ENCODE data around the gene NRAP. TPM values are rescaled to one million over a fixed set of nuclear protein-coding genes. Genes with fewer than 3 reads are reported as not detected.

The NRAP gene
- total RNA-seq, 1 donor from 2014 or later, result not detected

DNA sequence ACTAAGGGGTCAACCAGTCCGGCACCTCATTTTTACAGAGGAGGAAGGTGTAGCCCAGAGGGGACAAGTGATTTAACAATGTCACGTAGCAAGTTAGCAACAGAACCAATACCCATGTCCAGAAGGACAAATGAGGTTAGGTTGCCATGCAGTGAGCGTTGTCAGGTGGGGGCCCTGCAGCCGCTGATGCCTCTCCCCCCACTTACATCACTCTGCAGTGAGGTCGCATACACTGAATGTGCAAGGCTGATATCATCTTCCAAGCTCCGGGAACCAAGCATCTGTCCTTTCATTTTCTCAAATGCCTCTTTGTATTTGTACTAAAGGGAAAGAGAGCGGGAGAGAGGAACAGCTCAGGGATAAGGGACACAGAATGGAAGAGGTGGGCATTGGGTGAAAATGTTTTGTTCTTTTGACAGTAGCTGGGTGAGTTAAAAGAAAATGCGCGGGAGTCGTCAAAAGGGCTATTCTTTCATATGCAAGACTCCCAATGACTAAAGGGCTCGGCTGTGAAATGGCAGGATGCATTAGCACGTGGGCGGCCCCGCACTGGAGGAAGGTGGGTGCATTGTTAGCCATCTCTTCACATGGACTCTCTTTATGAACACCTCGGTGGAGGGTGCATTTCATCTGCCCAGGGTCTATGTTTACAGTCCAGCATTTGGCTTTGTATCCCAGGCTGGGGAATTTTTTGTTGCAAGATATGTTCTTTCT lies 49.7 kb downstream of the NRAP start:
- no peaks in the 10 kb centered on the region for H3K36me3 Mint-ChIP-seq (ENCODE audit: low read depth)
- H3K9me3 Mint-ChIP-seq, result no peaks in the 10 kb centered on the region
- no peak for DNase-seq (ENCODE audit: low read depth, low spot score)
- TF ChIP-seq, protein P1, sequence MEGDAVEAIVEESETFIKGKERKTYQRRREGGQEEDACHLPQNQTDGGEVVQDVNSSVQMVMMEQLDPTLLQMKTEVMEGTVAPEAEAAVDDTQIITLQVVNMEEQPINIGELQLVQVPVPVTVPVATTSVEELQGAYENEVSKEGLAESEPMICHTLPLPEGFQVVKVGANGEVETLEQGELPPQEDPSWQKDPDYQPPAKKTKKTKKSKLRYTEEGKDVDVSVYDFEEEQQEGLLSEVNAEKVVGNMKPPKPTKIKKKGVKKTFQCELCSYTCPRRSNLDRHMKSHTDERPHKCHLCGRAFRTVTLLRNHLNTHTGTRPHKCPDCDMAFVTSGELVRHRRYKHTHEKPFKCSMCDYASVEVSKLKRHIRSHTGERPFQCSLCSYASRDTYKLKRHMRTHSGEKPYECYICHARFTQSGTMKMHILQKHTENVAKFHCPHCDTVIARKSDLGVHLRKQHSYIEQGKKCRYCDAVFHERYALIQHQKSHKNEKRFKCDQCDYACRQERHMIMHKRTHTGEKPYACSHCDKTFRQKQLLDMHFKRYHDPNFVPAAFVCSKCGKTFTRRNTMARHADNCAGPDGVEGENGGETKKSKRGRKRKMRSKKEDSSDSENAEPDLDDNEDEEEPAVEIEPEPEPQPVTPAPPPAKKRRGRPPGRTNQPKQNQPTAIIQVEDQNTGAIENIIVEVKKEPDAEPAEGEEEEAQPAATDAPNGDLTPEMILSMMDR (conservative IDR thresholded peaks at IDR 0.05), result no peak
- H3K27me3 Mint-ChIP-seq (ENCODE audit: low read depth), result peaks cover 5% of the 10 kb centered on the region
- peak overlapping the region; percentile 31 for H3K27ac Mint-ChIP-seq (ENCODE audit: unreplicated experiment)
- peak overlapping the region; percentile 14 for H3K4me3 Mint-ChIP-seq
- H3K4me1 Mint-ChIP-seq, result peaks cover 77% of the 10 kb centered on the region

DNA sequence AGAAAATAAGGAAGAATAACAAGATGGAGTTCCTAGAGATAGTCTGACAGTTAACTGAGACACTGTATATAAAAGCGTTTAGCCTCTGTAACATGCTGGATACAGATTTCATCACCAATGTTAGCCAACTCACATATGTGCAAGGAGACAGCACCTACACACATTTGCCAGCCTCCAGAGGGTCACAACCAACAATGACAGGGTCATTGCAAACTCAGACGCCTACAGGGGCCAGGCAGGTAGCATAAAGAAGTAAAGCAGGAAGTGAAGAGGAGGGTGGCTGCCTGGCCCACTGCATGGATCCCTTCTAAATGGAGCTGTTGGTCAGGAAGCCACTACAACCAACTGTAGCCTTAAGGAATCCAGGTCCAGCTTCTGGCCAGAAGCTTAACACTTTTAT lies 50.4 kb downstream of the NRAP start:
- Mint-ChIP-seq H3K36me3 (ENCODE audit: low read depth) (no peaks in the 10 kb centered on the region), H3K27me3 (ENCODE audit: low read depth) (peaks cover 5% of the 10 kb centered on the region), H3K27ac (ENCODE audit: unreplicated experiment) (no peak overlapping the region), H3K9me3 (no peaks in the 10 kb centered on the region), H3K4me1 (peaks cover 80% of the 10 kb centered on the region), H3K4me3 (no peak overlapping the region)
- TF ChIP-seq, protein P1 (conservative IDR thresholded peaks at IDR 0.05), result no peak
- DNase-seq (ENCODE audit: low read depth, low spot score), result no peak

DNA sequence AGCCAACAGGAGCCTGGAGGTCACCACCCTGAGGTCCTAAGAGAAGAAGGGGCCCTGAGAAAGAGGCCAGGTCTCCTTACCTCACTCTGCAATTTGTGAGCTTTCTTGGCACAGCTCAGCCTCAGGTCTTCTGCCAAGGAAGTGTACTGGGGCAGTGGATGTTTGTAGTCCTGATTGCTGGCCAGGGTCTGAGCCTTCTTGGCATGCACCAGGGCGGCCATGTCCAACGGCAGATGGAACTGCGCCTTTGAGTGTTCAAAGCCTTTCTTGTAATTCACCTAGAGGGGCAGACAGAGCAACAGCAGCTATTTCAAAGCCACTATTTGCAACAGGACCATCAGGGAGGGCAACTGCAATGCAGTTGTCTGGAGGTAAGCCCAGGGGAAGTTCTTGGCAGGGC lies 51.7 kb downstream of the NRAP start:
- H3K4me1 Mint-ChIP-seq, result peaks cover 83% of the 10 kb centered on the region
- no peak for DNase-seq (ENCODE audit: low read depth, low spot score)
- H3K27ac Mint-ChIP-seq (ENCODE audit: unreplicated experiment), result no peak overlapping the region
- no peaks in the 10 kb centered on the region for H3K9me3 Mint-ChIP-seq
- H3K27me3 Mint-ChIP-seq (ENCODE audit: low read depth), result no peaks in the 10 kb centered on the region
- H3K4me3 Mint-ChIP-seq, result no peak overlapping the region
- no peaks in the 10 kb centered on the region for H3K36me3 Mint-ChIP-seq (ENCODE audit: low read depth)
- TF ChIP-seq, protein P1 (conservative IDR thresholded peaks at IDR 0.05), result no peak

DNA sequence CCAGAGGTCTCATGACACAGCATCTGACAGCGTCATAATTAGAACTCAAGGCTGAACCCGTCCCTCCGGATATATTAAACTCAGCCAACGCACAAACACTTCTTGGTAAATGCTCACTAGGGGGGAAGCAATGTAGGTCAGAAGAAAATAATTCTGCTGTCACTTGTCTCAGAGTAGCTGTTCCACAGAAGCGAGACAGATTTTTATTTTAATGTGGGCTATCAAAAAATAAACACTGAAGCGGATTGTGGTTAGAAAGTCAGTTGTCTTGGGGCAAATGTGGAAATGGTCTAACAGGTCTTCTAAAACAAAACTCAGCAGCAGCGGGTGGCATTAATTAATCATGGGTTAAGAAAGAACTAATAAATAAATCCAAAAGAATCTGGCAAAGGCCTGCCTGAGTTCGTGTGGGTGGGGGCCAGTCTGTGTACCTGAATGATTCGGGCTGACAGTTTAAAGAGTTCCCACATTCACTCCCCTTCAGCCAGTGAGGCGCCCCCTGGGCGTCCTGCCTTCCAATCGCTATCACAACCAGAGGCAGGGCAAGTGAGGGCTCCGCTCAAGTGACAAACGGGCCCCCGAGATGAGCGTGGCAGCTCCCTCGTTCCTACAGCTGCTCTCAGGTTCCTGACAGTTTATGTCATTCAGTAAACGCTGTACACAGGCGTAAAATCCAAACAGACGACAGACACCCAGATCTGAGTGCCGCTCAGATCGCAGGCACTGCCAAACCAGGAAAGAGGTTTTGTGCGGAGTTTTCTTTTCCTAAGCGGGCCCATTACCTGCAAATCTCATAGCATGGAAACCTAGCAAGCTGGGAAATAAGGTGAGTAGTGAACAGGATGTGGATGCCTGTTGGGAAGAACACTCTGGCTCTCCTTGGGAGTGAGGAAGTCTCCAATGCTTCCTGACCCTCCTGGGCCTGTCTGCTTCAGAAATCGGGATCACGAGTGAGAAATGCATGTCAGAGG lies 52.9 kb downstream of the NRAP start:
- no peaks in the 10 kb centered on the region for H3K36me3 Mint-ChIP-seq (ENCODE audit: low read depth)
- TF ChIP-seq, protein P1 (conservative IDR thresholded peaks at IDR 0.05), result no peak
- no peak for DNase-seq (ENCODE audit: low read depth, low spot score)
- peak overlapping the region; percentile 5 for H3K4me3 Mint-ChIP-seq
- H3K4me1 Mint-ChIP-seq, result peaks cover 74% of the 10 kb centered on the region
- H3K27ac Mint-ChIP-seq (ENCODE audit: unreplicated experiment), result peak overlapping the region; percentile 21
- no peaks in the 10 kb centered on the region for H3K27me3 Mint-ChIP-seq (ENCODE audit: low read depth)
- H3K9me3 Mint-ChIP-seq, result no peaks in the 10 kb centered on the region

GRCh38 chr10:113609704-113610108 lies 54.1 kb downstream of the NRAP start:
- Mint-ChIP-seq H3K4me1 (peaks cover 75% of the 10 kb centered on the region), H3K27ac (ENCODE audit: unreplicated experiment) (peak overlapping the region; percentile 82), H3K4me3 (peak overlapping the region; percentile 13), H3K9me3 (no peaks in the 10 kb centered on the region), H3K36me3 (ENCODE audit: low read depth) (no peaks in the 10 kb centered on the region), H3K27me3 (ENCODE audit: low read depth) (no peaks in the 10 kb centered on the region)
- no peak for DNase-seq (ENCODE audit: low read depth, low spot score)
- TF ChIP-seq, protein P1 (conservative IDR thresholded peaks at IDR 0.05), result no peak

Data from neural crest cell (in vitro differentiated cells).